Esophagus muscularis mucosa (tissue), 4 donors: ENCODE data around the gene GFOD1. TPM values are rescaled to one million over a fixed set of nuclear protein-coding genes. Genes with fewer than 3 reads are reported as not detected.

ENCODE experiments used
- DNase-seq: peaks from one replicate; pipeline ENCODE4 v3.0.0-alpha.2; 2017; ENCODE audit errors: extremely low spot score
- H3K27ac ChIP-seq, 4 donors: fragments of 200-600 bp; sonication (generic); replicated peaks in 1 of 4; 1 replicate in 3 of 4; 2 replicates in 1 of 4; pipeline ENCODE4 v1.5.1; 2016 to 2019; ENCODE audit warnings: mild to moderate bottlenecking in 1 of 4
- H3K27me3 ChIP-seq, 4 donors: fragments of 200-600 bp; sonication (generic); one replicate each; pipeline versions ENCODE4 v1.5.1 to v1.6.0; 2016 to 2019
- H3K36me3 ChIP-seq, 4 donors: fragments of 200-600 bp; sonication (generic); one replicate each; pipeline ENCODE4 v1.5.1; 2016 to 2019
- H3K4me1 ChIP-seq, 4 donors: fragments of 200-600 bp; sonication (generic); one replicate each; pipeline ENCODE4 v1.5.1; 2016 to 2019
- H3K4me3 ChIP-seq, 4 donors: fragments of 200-600 bp; sonication (generic); 1 replicate in 2 of 4; 2 replicates in 2 of 4; pipeline ENCODE4 v1.5.1; 2016 to 2019; ENCODE audit warnings: mild to moderate bottlenecking in 4 of 4, moderate library complexity in 1 of 4
- H3K9me3 ChIP-seq, 4 donors: fragments of 200-600 bp; sonication (generic); 1 replicate in 3 of 4; 2 replicates in 1 of 4; pipeline ENCODE4 v1.5.1; 2016 to 2019
- CTCF ChIP-seq, 3 experiments: fragments of 200-600 bp in 2 of 3; fragments of 450-650 bp in 1 of 3; sonication (generic) in 2 of 3; IDR thresholded peaks; one replicate each; pipeline ENCODE4 v1.5.1; 2017 to 2019; ENCODE audit warnings: antibody characterized with exemption in 3 of 3, mild to moderate bottlenecking in 2 of 3, moderate library complexity in 1 of 3
- EP300 ChIP-seq: sonication (generic); formaldehyde crosslinking; IDR thresholded peaks from one replicate; pipeline ENCODE4 v1.6.1; 2017; ENCODE audit warnings: antibody characterized with exemption
- POLR2A ChIP-seq: fragments of 450-650 bp; IDR thresholded peaks from one replicate; pipeline ENCODE4 v1.6.1; 2017; ENCODE audit warnings: antibody characterized with exemption, moderate library complexity, mild to moderate bottlenecking, low read depth
- POLR2AphosphoS5 ChIP-seq, 2 donors: sonication (generic); formaldehyde crosslinking; IDR thresholded peaks; one replicate each; pipeline ENCODE4 v1.6.1; 2017; ENCODE audit warnings: antibody characterized with exemption in 2 of 2
- WGBS: methylation state at CpG from one replicate; pipeline ENCODE4 v1.1.5; 2018; 5-methylcytosine and 5-hydroxymethylcytosine counted together
- intact Hi-C: fragments of 100-400 bp; cut with DNase I; formaldehyde crosslinking; loops from one replicate; pipeline ENCODE4 v1.15.1; 2023
- total RNA-seq, 4 donors: library from RNA; depleted of rRNA; stranded (reverse); fragments of >200 nt; gene quantifications; one replicate each; pipeline versions ENCODE4 v1.1.0 to v1.2.1, GENCODE V29; 2016

GFOD1 gene
- total RNA-seq, 4 donors from 2014 or later: 21.7 to 34.5 (median 25.8) TPM

- WGBS: 22% methylated on average over 11 of the region's 11 CpGs
- intact Hi-C loops: loop anchor here (1.0 to 5.0 kb wide), 3 partner anchors 151 to 241 kb away; partner anchors contain the start of gene GFOD1
- TF ChIP-seq POLR2AphosphoS5 (IDR thresholded peaks at IDR 0.05): peak; percentile 20 to 61
- TF ChIP-seq EP300: no peak
- TF ChIP-seq POLR2A: no peak
- TF ChIP-seq CTCF (IDR thresholded peaks at IDR 0.05): peak; percentile 96 to 97 (median 96)
These were observed 150.8 kb downstream of the GFOD1 start for GRCh38 chr6:13336553-13336952.

GRCh38 chr6:13334953-13335352, 152.4 kb downstream of the GFOD1 start:
- no peak for DNase-seq
- H3K27ac ChIP-seq: no peak overlapping the region
- intact Hi-C loops: loop anchor here (5.0 kb wide), 3 partner anchors 143 to 242 kb away; partner anchors contain the start of gene GFOD1

More at GRCh38 chr6:13336553-13336952, 150.8 kb downstream of the GFOD1 start:
- Histone ChIP-seq H3K4me3 (no peak overlapping the region), H3K36me3 (no peaks in the 10 kb centered on the region), H3K27ac (no peak overlapping the region), H3K4me1 (peaks cover 0 to 6% (median 2%) of the 10 kb centered on the region in 4 donors), H3K27me3 (no peaks in the 10 kb centered on the region), H3K9me3 (peaks cover 0 to 4% (median 0%) of the 10 kb centered on the region in 4 donors)
- peak; percentile 96 for DNase-seq

GRCh38 chr6:13332349-13332706, 155.1 kb downstream of the GFOD1 start:
- no peaks in the 10 kb centered on the region for H3K27me3 ChIP-seq
- no peaks in the 10 kb centered on the region for H3K9me3 ChIP-seq
- intact Hi-C loops: loop anchor here (5.0 kb wide), 1 partner anchor 140 kb away; no protein-coding TSS in a partner anchor
- H3K4me1 ChIP-seq: peaks cover 12 to 15% (median 13%) of the 10 kb centered on the region in 4 donors
- H3K4me3 ChIP-seq: no peak overlapping the region
- WGBS: 56% methylated on average over 2 of the region's 2 CpGs
- TF ChIP-seq EP300 (no peak), CTCF (IDR thresholded peaks at IDR 0.05) (no peak), POLR2A (no peak), POLR2AphosphoS5 (IDR thresholded peaks at IDR 0.05) (no peak)
- no peak for DNase-seq
- H3K36me3 ChIP-seq: no peaks in the 10 kb centered on the region
- no peak overlapping the region for H3K27ac ChIP-seq

More at GRCh38 chr6:13334953-13335352, 152.4 kb downstream of the GFOD1 start:
- TF ChIP-seq POLR2AphosphoS5 (IDR thresholded peaks at IDR 0.05) (no peak), POLR2A (no peak), EP300 (no peak), CTCF (IDR thresholded peaks at IDR 0.05) (no peak)
- Histone ChIP-seq H3K36me3 (no peaks in the 10 kb centered on the region), H3K9me3 (no peaks in the 10 kb centered on the region), H3K4me3 (no peak overlapping the region), H3K4me1 (peaks cover 0 to 6% (median 2%) of the 10 kb centered on the region in 4 donors), H3K27me3 (no peaks in the 10 kb centered on the region)
- WGBS: 60% methylated on average over 3 of the region's 3 CpGs

GRCh38 chr6:13331516-13332348, 155.7 kb downstream of the GFOD1 start:
- H3K4me3 ChIP-seq: no peak overlapping the region
- DNase-seq: no peak
- no peaks in the 10 kb centered on the region for H3K9me3 ChIP-seq
- no peaks in the 10 kb centered on the region for H3K36me3 ChIP-seq
- no peak overlapping the region for H3K27ac ChIP-seq
- intact Hi-C loops: loop anchor here (2.0 to 5.0 kb wide), 2 partner anchors 139 to 419 kb away; no protein-coding TSS in a partner anchor
- H3K4me1 ChIP-seq: peaks cover 14 to 20% (median 17%) of the 10 kb centered on the region in 4 donors
- WGBS: 59% methylated on average over 13 of the region's 13 CpGs
- H3K27me3 ChIP-seq: no peaks in the 10 kb centered on the region
- no peak for TF ChIP-seq POLR2A
- TF ChIP-seq CTCF (IDR thresholded peaks at IDR 0.05): peak; percentile 53 to 69 (median 64)
